ENCODE measurements around the gene TMEM158. TPM values are rescaled to one million over a fixed set of nuclear protein-coding genes. Genes with fewer than 3 reads are reported as not detected.

TMEM158 gene
- total and polyA plus RNA-seq, 11 donors = 0.31 to 3.3 (median 0.58) TPM

DNA sequence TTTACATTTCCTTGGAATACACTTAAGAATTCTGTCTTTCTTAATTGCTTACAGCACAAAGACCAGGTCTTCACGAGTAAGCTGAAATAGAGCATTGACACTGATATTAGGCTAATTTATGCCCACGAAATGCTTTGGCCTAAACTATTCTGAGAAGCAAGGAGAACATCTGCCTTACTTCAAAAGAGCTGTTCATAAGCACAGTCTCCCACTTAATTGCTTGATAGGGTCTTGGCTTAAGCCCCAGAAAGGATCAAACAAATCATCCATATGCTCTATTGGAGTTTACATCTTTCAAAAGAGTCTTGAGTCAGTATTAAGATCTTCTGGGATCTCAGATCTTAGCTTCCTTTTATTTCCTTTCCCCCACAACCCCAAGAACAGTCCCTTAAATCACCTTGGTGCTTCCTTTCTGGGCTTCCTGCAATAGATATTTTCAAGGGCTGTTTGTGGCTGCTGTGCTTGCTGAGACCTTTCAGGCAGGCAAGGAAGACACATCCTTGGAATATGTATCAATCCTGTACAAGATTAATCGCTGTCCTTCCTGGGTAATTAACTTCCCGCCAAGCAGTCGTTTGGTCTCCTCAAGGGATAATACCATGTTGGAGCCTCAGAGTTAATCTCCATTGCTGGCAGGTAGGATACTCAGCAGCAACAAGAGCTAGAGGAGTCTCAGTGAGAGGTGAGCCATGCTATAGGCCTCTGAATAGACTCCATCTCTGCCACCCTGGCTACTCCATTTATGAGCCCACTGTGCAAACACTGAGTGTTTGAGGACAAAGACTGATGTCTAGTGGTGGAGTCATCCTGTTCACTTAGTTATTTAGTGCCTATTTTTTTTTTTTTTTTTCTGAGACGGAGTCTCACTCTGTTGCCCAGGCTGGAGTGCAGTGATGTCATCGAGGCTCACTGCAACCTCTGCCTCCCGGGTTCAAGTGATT is 37.1 kb downstream of the TMEM158 start:
- DNase-seq = no peak
- ATAC-seq = no peak
- H3K9me3 ChIP-seq = no peaks in the 10 kb centered on the region
- no peaks in the 10 kb centered on the region for H3K36me3 ChIP-seq
- H3K4me3 ChIP-seq = no peak overlapping the region
- H3K4me1 ChIP-seq = no peaks in the 10 kb centered on the region
- 74 to 80% (median 77%) methylated on average over 8 of the region's 8 CpGs for WGBS, 4 donors
- no peak overlapping the region for H3K27ac ChIP-seq
- no peak for TF ChIP-seq POLR2A (IDR thresholded peaks at IDR 0.05)
- TF ChIP-seq, protein P1, sequence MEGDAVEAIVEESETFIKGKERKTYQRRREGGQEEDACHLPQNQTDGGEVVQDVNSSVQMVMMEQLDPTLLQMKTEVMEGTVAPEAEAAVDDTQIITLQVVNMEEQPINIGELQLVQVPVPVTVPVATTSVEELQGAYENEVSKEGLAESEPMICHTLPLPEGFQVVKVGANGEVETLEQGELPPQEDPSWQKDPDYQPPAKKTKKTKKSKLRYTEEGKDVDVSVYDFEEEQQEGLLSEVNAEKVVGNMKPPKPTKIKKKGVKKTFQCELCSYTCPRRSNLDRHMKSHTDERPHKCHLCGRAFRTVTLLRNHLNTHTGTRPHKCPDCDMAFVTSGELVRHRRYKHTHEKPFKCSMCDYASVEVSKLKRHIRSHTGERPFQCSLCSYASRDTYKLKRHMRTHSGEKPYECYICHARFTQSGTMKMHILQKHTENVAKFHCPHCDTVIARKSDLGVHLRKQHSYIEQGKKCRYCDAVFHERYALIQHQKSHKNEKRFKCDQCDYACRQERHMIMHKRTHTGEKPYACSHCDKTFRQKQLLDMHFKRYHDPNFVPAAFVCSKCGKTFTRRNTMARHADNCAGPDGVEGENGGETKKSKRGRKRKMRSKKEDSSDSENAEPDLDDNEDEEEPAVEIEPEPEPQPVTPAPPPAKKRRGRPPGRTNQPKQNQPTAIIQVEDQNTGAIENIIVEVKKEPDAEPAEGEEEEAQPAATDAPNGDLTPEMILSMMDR (IDR thresholded peaks at IDR 0.05) = no peak
- no peaks in the 10 kb centered on the region for H3K27me3 ChIP-seq
- intact Hi-C loops (cut with DNase I) = no loop called here

GRCh38 chr3:45187694-45188141 is 38.4 kb downstream of the TMEM158 start:
- no peaks in the 10 kb centered on the region for H3K4me1 ChIP-seq
- H3K27ac ChIP-seq = no peak overlapping the region
- intact Hi-C loops (cut with DNase I) = no loop called here
- H3K4me3 ChIP-seq = no peak overlapping the region
- 73 to 90% (median 77%) methylated on average over 3 of the region's 3 CpGs for WGBS, 4 donors
- TF ChIP-seq POLR2A (IDR thresholded peaks at IDR 0.05) = no peak
- TF ChIP-seq, protein P1 (IDR thresholded peaks at IDR 0.05) = no peak
- H3K9me3 ChIP-seq = no peaks in the 10 kb centered on the region
- no peaks in the 10 kb centered on the region for H3K27me3 ChIP-seq
- DNase-seq (no peak), ATAC-seq (no peak)
- no peaks in the 10 kb centered on the region for H3K36me3 ChIP-seq

DNA sequence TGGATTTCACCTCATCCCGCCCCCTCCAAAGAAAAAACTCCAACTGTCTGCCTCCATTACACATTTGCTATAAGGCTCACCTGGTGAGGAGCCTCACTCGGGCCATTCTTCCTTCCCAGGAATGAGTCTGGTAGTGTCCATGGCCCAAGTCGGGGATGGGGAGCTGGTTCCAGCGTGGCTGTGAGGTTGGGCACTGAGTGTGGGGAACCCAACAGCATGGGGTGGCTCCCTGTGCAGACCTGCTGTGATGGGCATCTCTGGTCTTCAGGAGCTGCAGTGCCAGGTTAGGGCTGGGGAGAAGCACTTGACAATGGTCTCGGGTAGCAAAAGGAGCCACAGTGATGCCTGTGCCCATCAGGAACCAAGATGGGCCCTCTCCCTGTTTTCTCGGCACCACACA is 39.2 kb downstream of the TMEM158 start:
- Histone ChIP-seq H3K36me3 (no peaks in the 10 kb centered on the region), H3K27ac (no peak overlapping the region), H3K9me3 (no peaks in the 10 kb centered on the region), H3K27me3 (no peaks in the 10 kb centered on the region), H3K4me3 (no peak overlapping the region), H3K4me1 (no peaks in the 10 kb centered on the region)
- WGBS, 4 donors = 87 to 94% (median 91%) methylated on average over 5 to 6 of the region's 6 CpGs
- DNase-seq (no peak), ATAC-seq (no peak)
- TF ChIP-seq, protein P1 (IDR thresholded peaks at IDR 0.05) = no peak
- no peak for TF ChIP-seq POLR2A (IDR thresholded peaks at IDR 0.05)
- intact Hi-C loops (cut with DNase I) = no loop called here

- Histone ChIP-seq H3K4me3 (no peak overlapping the region), H3K9me3 (no peaks in the 10 kb centered on the region), H3K36me3 (no peaks in the 10 kb centered on the region), H3K4me1 (no peaks in the 10 kb centered on the region), H3K27ac (no peak overlapping the region), H3K27me3 (no peaks in the 10 kb centered on the region)
- DNase-seq (no peak), ATAC-seq (no peak)
- TF ChIP-seq POLR2A (IDR thresholded peaks at IDR 0.05) = no peak
- TF ChIP-seq, protein P1 (IDR thresholded peaks at IDR 0.05) = no peak
- WGBS, 4 donors = 78 to 91% (median 86%) methylated on average over 5 of the region's 5 CpGs
- intact Hi-C loops (cut with DNase I) = no loop called here
Measured at GRCh38 chr3:45185461-45185860, 40.6 kb downstream of the TMEM158 start.

All from heart left ventricle (tissue), 16 donors.